OCI-LY7 (cell line): ENCODE measurements around the gene MPP4.

Experiments used
- EZH2phosphoT487 ChIP-seq: fragments of 200-600 bp; sonication (generic); IDR thresholded peaks from 2 replicates; pipeline ENCODE4 v1.6.1; 2018; ENCODE audit warnings: low read depth, borderline replicate concordance, mild to moderate bottlenecking, mixed run types, antibody characterized with exemption, low read length, moderate library complexity, mixed read lengths
- TF ChIP-seq, protein P1 (sequence below): fragments of 200-600 bp; sonication (generic); conservative IDR thresholded peaks from 2 replicates; pipeline ENCODE4 v1.5.1; 2014; ENCODE audit warnings: mild to moderate bottlenecking, antibody characterized with exemption, low read length, moderate library complexity, mixed read lengths

DNA sequence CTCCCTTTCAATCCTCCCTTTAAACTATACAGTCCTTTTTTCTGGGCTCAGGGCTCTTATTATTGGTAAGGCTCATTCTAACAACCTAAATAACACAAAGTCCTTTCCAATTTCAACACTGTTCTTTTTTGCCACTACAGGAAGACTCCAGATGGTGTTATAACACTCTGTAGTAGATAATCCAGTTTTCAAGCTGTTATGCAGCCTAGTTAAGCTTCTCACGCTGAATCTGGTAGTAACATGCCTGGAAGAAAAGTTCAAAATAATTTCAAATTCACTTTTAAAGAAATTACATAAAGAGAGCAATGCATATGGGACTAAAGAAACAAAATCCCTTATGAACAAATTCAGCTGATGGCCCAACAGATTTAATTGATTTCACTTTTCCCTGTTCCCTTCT is 3.2 kb upstream of the MPP4 start:
- TF ChIP-seq, protein P1, sequence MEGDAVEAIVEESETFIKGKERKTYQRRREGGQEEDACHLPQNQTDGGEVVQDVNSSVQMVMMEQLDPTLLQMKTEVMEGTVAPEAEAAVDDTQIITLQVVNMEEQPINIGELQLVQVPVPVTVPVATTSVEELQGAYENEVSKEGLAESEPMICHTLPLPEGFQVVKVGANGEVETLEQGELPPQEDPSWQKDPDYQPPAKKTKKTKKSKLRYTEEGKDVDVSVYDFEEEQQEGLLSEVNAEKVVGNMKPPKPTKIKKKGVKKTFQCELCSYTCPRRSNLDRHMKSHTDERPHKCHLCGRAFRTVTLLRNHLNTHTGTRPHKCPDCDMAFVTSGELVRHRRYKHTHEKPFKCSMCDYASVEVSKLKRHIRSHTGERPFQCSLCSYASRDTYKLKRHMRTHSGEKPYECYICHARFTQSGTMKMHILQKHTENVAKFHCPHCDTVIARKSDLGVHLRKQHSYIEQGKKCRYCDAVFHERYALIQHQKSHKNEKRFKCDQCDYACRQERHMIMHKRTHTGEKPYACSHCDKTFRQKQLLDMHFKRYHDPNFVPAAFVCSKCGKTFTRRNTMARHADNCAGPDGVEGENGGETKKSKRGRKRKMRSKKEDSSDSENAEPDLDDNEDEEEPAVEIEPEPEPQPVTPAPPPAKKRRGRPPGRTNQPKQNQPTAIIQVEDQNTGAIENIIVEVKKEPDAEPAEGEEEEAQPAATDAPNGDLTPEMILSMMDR = no peak
- no peak for TF ChIP-seq EZH2phosphoT487
